ENCODE results near the gene MEAK7. TPM values are rescaled to one million over a fixed set of nuclear protein-coding genes. Genes with fewer than 3 reads are reported as not detected.

Gene MEAK7
- total and polyA plus RNA-seq, 2 of the 8 experiments (the other 6 are each of a cell fraction or from before 2014, with no cell fraction given), result 9.6 to 19.6 TPM

- no peak for TF ChIP-seq JUN (IDR thresholded peaks at IDR 0.05; ENCODE audit: low read depth, low read length)
- TF ChIP-seq EGR1 (IDR thresholded peaks at IDR 0.05; ENCODE audit: borderline replicate concordance, low read depth, low read length), result no peak
- no peak for TF ChIP-seq TBP (IDR thresholded peaks at IDR 0.05; ENCODE audit: low read depth, low read length)
- no peak for TF ChIP-seq GABPA (IDR thresholded peaks at IDR 0.05; ENCODE audit: borderline replicate concordance, insufficient read depth, low read length)
- TF ChIP-seq SIX5 (IDR thresholded peaks at IDR 0.05; ENCODE audit: low read depth, low read length), result no peak
- TF ChIP-seq NANOG (IDR thresholded peaks at IDR 0.05; ENCODE audit: insufficient read depth, low read depth, low read length, poor library complexity, severe bottlenecking), result no peak
- no peak for TF ChIP-seq RAD21 (IDR thresholded peaks at IDR 0.05 in 1 of 2, conservative IDR thresholded peaks at IDR 0.05 in 1 of 2; ENCODE audit: low read depth in 2 of 2, low read length in 2 of 2)
- no peak for TF ChIP-seq KDM4A (IDR thresholded peaks at IDR 0.05; ENCODE audit: low read depth, low read length, severe bottlenecking)
- no peak for TF ChIP-seq SP1 (IDR thresholded peaks at IDR 0.05; ENCODE audit: low read depth, low read length)
- no peak for TF ChIP-seq CTBP2 (IDR thresholded peaks at IDR 0.05; ENCODE audit: borderline replicate concordance, insufficient read depth, insufficient read length, low read length)
- TF ChIP-seq SIRT6 (IDR thresholded peaks at IDR 0.05; ENCODE audit: low read length), result no peak
- POLR2A ChIA-PET (ENCODE audit: partially characterized antibody), result interaction anchor here (0.8 to 1.8 kb wide), 7 partner anchors 13 to 38 kb away, joined by 3 to 8 read pairs (median 4); no protein-coding TSS in a partner anchor
- Histone ChIP-seq H3K4me2 (ENCODE audit: insufficient read depth in 1 of 2, low read depth in 2 of 2, low read length in 2 of 2) (0 out of 4 replicates have a peak overlapping the region, but pooled peaks of 1 of the 2 experiments have one; percentile 11), H3K36me3 (ENCODE audit: control insufficient read depth in 2 of 4, insufficient read depth in 4 of 4, low read length in 3 of 4) (no peaks in the 10 kb centered on the region), H3K18ac (ENCODE audit: extremely low read depth, low read length) (peak overlapping the region; percentile 5; the same call in 1 of the 2 replicates), H3K23me2 (ENCODE audit: low read depth, low read length) (no peaks in the 10 kb centered on the region), H2BK12ac (ENCODE audit: low read depth, low read length) (peak overlapping the region; percentile 89), H4K20me1 (replicated peaks in 1 of 2; ENCODE audit: control insufficient read depth in 1 of 2, insufficient read depth in 2 of 2, low read length in 2 of 2) (no peaks in the 10 kb centered on the region), H2AK5ac (ENCODE audit: low read depth, low read length) (peak overlapping the region; percentile 91; the same call in 1 of the 2 replicates), H2BK120ac (replicated peaks; ENCODE audit: low read depth, low read length) (peak overlapping the region; percentile 5), H3K9me3 (ENCODE audit: insufficient read depth in 2 of 2, low read depth in 1 of 2, low read length in 1 of 2) (peaks cover 7 to 10% of the 10 kb centered on the region in 2 experiments; a peak in 3 of 4 replicates), H2AFZ (ENCODE audit: low read length) (no peak overlapping the region), H4K5ac (ENCODE audit: insufficient read length, low read depth, low read length) (peak overlapping the region; percentile 30), H3K4me1 (replicated peaks in 1 of 4; ENCODE audit: control insufficient read depth in 3 of 4, insufficient read depth in 4 of 4, low read length in 3 of 4) (peaks cover 13 to 34% (median 20%) of the 10 kb centered on the region in 4 experiments), H2BK15ac (ENCODE audit: low read length) (peak overlapping the region; percentile 46; the same call in 1 of the 2 replicates), H3K23ac (ENCODE audit: insufficient read length) (no peak overlapping the region), H2BK20ac (ENCODE audit: low read length) (peak overlapping the region; percentile 68), H3K56ac (replicated peaks; ENCODE audit: insufficient read length, low read depth, low read length) (no peak overlapping the region), H4K8ac (ENCODE audit: extremely low read depth, insufficient read depth, low read length) (no peak overlapping the region), H3K27ac (ENCODE audit: low read depth, low read length) (peak overlapping the region; percentile 4; the same call in 1 of the 2 replicates), H3K27me3 (replicated peaks in 1 of 4; ENCODE audit: control insufficient read depth in 3 of 4, extremely low read depth in 1 of 4, insufficient read depth in 3 of 4, low read length in 3 of 4) (no peaks in the 10 kb centered on the region; a peak in 1 of 7 replicates), H3K79me2 (ENCODE audit: control insufficient read depth in 1 of 2, insufficient read depth in 2 of 2, low read length in 2 of 2) (no peaks in the 10 kb centered on the region), H3K4me3 (ENCODE audit: extremely low read depth in 1 of 4, insufficient read depth in 2 of 4, low read depth in 3 of 4, low read length in 4 of 4) (no peak overlapping the region), H3K9ac (replicated peaks in 1 of 4; ENCODE audit: extremely low read depth in 1 of 4, low read depth in 3 of 4, low read length in 3 of 4) (no peak overlapping the region), H3K79me1 (ENCODE audit: low read depth, low read length) (no peaks in the 10 kb centered on the region), H3K14ac (ENCODE audit: insufficient read length) (peak overlapping the region; percentile 50), H3K4ac (replicated peaks; ENCODE audit: insufficient read length, low read depth, low read length) (peak overlapping the region; percentile 89), H2BK5ac (ENCODE audit: low read depth, low read length) (peak overlapping the region; percentile 92), H4K91ac (replicated peaks; ENCODE audit: insufficient read length, low read length) (peak overlapping the region; percentile 86)
- DNase-seq (ENCODE audit: low read depth in 1 of 2, low spot score in 2 of 2) (no peak), FAIRE-seq (no peak)
- CTCF ChIA-PET (ENCODE audit: partially characterized antibody), result interaction anchor here (1.0 to 2.3 kb wide), 7 partner anchors 12 to 194 kb away, joined by 3 to 8 read pairs (median 5); no protein-coding TSS in a partner anchor
- WGBS, 2 experiments (ENCODE audit: extremely low coverage in 1 of 2, insufficient coverage in 1 of 2, insufficient read length in 1 of 2, insufficient replicate concordance in 2 of 2, low coverage in 1 of 2, low lambda C conversion rate in 2 of 2, missing lambda C conversion rate in 1 of 2), result 73% methylated on average over 9 of the region's 9 CpGs; no CpG with 5 or more reads in 1 of the 2 experiments
These were observed 27.2 kb upstream of the MEAK7 start for GRCh38 chr16:84531671-84532111.
